ENCODE results near the gene HBA2.
"Not testable (repeated sequence)": the region's sequence is repeated elsewhere in the genome, so short reads cannot be mapped to it uniquely, and the experiment has no call there.

- not testable (repeated sequence) for TF ChIP-seq CTCF, MYC, MAX (IDR thresholded peaks at IDR 0.05; ENCODE audit: low read depth, low read length)
These were observed 657 bp downstream of the HBA2 start for GRCh38 chr16:173211-173854.

Data from NB4 (cell line).